Caco-2 (cell line): ENCODE results near the gene CDHR2. TPM values are rescaled to one million over a fixed set of nuclear protein-coding genes. Genes with fewer than 3 reads are reported as not detected.
"Not testable (repeated sequence)": the region's sequence is repeated elsewhere in the genome, so short reads cannot be mapped to it uniquely, and the experiment has no call there.

Source experiments
- BruUV-seq: library from RNA; stranded (reverse); fragments of 400-500 nt; replicated peaks from 2 replicates; lab custom pipeline; 2021; lab: Mats Ljungman, UMichigan
- CTCF ChIA-PET: fragments of 300-600 bp; sonication (Branson Sonifier 250); formaldehyde crosslinking; loops from one replicate; lab custom pipeline; 2022; ENCODE audit warnings: antibody characterized with exemption; lab: Charles Lee
- POLR2A ChIA-PET: fragments of 300-600 bp; sonication (Branson Sonifier 250); formaldehyde crosslinking; loops from one replicate; lab custom pipeline; 2022; ENCODE audit warnings: antibody characterized with exemption; lab: Charles Lee
- DNase-seq, 2 experiments: peaks; one replicate each; pipeline versions ENCODE4 v3.0.0 to v3.0.0-alpha.2; 2020 to 2022
- H3K27me3 ChIP-seq: replicated peaks from 2 replicates; pipeline ENCODE4 v1.6.0; 2011; ENCODE audit warnings: low read length; ENCODE audit not compliant: control insufficient read depth, insufficient read depth
- H3K36me3 ChIP-seq: 2 replicates; pipeline ENCODE4 v1.5.1; 2011; ENCODE audit warnings: low read length; ENCODE audit not compliant: control insufficient read depth, insufficient read depth
- H3K4me1 ChIP-seq: fragments of 250-450 bp; sonication (Bioruptor Pico); 2 replicates; pipeline ENCODE4 v1.5.1; 2020; ENCODE audit warnings: mild to moderate bottlenecking
- H3K4me3 ChIP-seq: 2 replicates; pipeline ENCODE4 v1.5.1; 2011; ENCODE audit warnings: low read depth, mild to moderate bottlenecking, control low read depth, low read length
- H3K9me3 ChIP-seq: fragments of 250-450 bp; sonication (Bioruptor Pico); 2 replicates; pipeline ENCODE4 v1.5.1; 2020; ENCODE audit warnings: mild to moderate bottlenecking, moderate library complexity
- H3K27ac Mint-ChIP-seq: one replicate; pipeline ENCODE4 v1.8.0; 2022; ENCODE audit warnings: mixed read lengths; ENCODE audit not compliant: unreplicated experiment
- H3K27me3 Mint-ChIP-seq: one replicate; pipeline ENCODE4 v1.8.0; 2022; ENCODE audit warnings: mixed read lengths; ENCODE audit not compliant: insufficient read depth, unreplicated experiment
- H3K36me3 Mint-ChIP-seq: one replicate; pipeline ENCODE4 v1.8.0; 2022; ENCODE audit warnings: mild to moderate bottlenecking, mixed read lengths; ENCODE audit not compliant: insufficient read depth, unreplicated experiment
- H3K4me1 Mint-ChIP-seq: one replicate; pipeline ENCODE4 v1.8.0; 2022; ENCODE audit warnings: low read depth, mixed read lengths; ENCODE audit not compliant: unreplicated experiment
- H3K4me3 Mint-ChIP-seq: one replicate; pipeline ENCODE4 v1.8.0; 2022; ENCODE audit warnings: mild to moderate bottlenecking, moderate library complexity, mixed read lengths; ENCODE audit not compliant: unreplicated experiment
- H3K9me3 Mint-ChIP-seq: one replicate; pipeline ENCODE4 v1.8.0; 2022; ENCODE audit warnings: mixed read lengths; ENCODE audit not compliant: unreplicated experiment
- CTCF ChIP-seq, 2 experiments: fragments of 200-600 bp in 1 of 2; IDR thresholded peaks; 1 replicate in 1 of 2; 2 replicates in 1 of 2; pipeline versions ENCODE4 v1.5.1 to v1.8.0; 2011 to 2022; ENCODE audit warnings: antibody characterized with exemption in 1 of 2, control low read depth in 1 of 2, inconsistent platforms in 1 of 2, low read depth in 1 of 2, low read length in 1 of 2, mild to moderate bottlenecking in 1 of 2, moderate library complexity in 1 of 2; ENCODE audit not compliant: insufficient read depth in 1 of 2, severe bottlenecking in 1 of 2, unreplicated experiment in 1 of 2
- intact Hi-C: fragments of 100-400 bp; cut with micrococcal nuclease; formaldehyde crosslinking; loops from one replicate; pipeline ENCODE4 v1.10.0; 2022; ENCODE audit not compliant: unreplicated experiment
- total RNA-seq: library from RNA; stranded (reverse); gene quantifications from 2 replicates; pipeline ENCODE4 v1.2.3, GENCODE V29; 2022

CDHR2 gene
- total RNA-seq, 1 experiment from 2014 or later = 0.59 TPM

GRCh38 chr5:176589039-176589769, 40.1 kb downstream of the CDHR2 start:
- TF ChIP-seq CTCF (IDR thresholded peaks at IDR 0.05; ENCODE audit: insufficient read depth in 1 of 2, low read depth in 1 of 2, low read length in 1 of 2, severe bottlenecking in 1 of 2, unreplicated experiment in 1 of 2) = no peak
- no TSS peak for BruUV-seq

GRCh38 chr5:176590035-176590717, 41.0 kb downstream of the CDHR2 start:
- no peak overlapping the region for H3K4me3 ChIP-seq
- H3K36me3 ChIP-seq = no peaks in the 10 kb centered on the region
- Mint-ChIP-seq H3K4me3 (no peak overlapping the region), H3K27ac (no peak overlapping the region), H3K27me3 (peaks cover 3% of the 10 kb centered on the region), H3K4me1 (no peaks in the 10 kb centered on the region), H3K9me3 (peaks cover 13% of the 10 kb centered on the region), H3K36me3 (no peaks in the 10 kb centered on the region)
- TF ChIP-seq CTCF (IDR thresholded peaks at IDR 0.05; ENCODE audit: insufficient read depth in 1 of 2, low read depth in 1 of 2, low read length in 1 of 2, severe bottlenecking in 1 of 2, unreplicated experiment in 1 of 2) = no peak
- no peak for DNase-seq
- intact Hi-C loops = no loop called here
- ChIA-PET POLR2A (no interaction called here), CTCF (no interaction called here)
- BruUV-seq = no TSS peak
- H3K4me1 ChIP-seq = no peaks in the 10 kb centered on the region
- peaks cover 15% of the 10 kb centered on the region for H3K9me3 ChIP-seq
- no peaks in the 10 kb centered on the region for H3K27me3 ChIP-seq

More at GRCh38 chr5:176589039-176589769, 40.1 kb downstream of the CDHR2 start:
- Mint-ChIP-seq H3K9me3 (peaks cover 13% of the 10 kb centered on the region), H3K4me3 (no peak overlapping the region), H3K36me3 (no peaks in the 10 kb centered on the region), H3K27me3 (peaks cover 3% of the 10 kb centered on the region), H3K4me1 (no peaks in the 10 kb centered on the region), H3K27ac (no peak overlapping the region)
- Histone ChIP-seq H3K4me3 (no peak overlapping the region), H3K4me1 (no peaks in the 10 kb centered on the region), H3K9me3 (peaks cover 24% of the 10 kb centered on the region), H3K36me3 (no peaks in the 10 kb centered on the region), H3K27me3 (no peaks in the 10 kb centered on the region)
- no peak for DNase-seq
- ChIA-PET CTCF (no interaction called here), POLR2A (no interaction called here)
- intact Hi-C loops = no loop called here

- H3K27me3 Mint-ChIP-seq, H3K4me3 ChIP-seq, intact Hi-C loops, H3K36me3 ChIP-seq, H3K4me1 ChIP-seq, H3K4me1 Mint-ChIP-seq, H3K9me3 ChIP-seq, H3K4me3 Mint-ChIP-seq, H3K27me3 ChIP-seq, H3K27ac Mint-ChIP-seq, POLR2A ChIA-PET, BruUV-seq, DNase-seq, CTCF ChIA-PET: not testable (repeated sequence)
- Mint-ChIP-seq H3K36me3 (peaks cover 11% of the 10 kb centered on the region), H3K9me3 (peaks cover 13% of the 10 kb centered on the region)
Observed at GRCh38 chr5:176591667-176592066, 42.5 kb downstream of the CDHR2 start.
